Cortex of kidney (tissue), 1 donor: Measurements from ENCODE around the gene WDFY1.

ENCODE experiments used
- DNase-seq: peaks from one replicate; lab custom pipeline; 2025; lab: John Stamatoyannopoulos, UW

Gene WDFY1

DNA sequence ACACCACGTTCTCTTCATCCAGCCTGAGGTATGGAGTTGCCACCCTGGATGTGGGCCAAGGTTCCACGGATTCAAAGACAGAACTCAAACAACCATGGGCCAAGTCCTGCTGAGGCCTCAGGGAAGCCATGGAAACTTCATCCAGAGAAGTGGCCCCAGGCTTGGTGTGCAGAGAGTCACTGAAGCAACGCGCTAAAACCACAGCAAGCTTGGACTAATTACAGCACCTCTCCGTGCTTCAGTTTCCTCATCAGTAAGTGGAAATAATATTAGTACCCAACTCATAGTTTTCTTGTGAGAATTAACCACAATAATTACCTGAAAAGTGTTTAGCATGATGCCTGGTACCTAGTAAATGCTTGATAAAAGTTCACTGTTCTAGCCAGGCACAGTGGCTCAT, 88.6 kb downstream of the WDFY1 start:
- no peak for DNase-seq

DNA sequence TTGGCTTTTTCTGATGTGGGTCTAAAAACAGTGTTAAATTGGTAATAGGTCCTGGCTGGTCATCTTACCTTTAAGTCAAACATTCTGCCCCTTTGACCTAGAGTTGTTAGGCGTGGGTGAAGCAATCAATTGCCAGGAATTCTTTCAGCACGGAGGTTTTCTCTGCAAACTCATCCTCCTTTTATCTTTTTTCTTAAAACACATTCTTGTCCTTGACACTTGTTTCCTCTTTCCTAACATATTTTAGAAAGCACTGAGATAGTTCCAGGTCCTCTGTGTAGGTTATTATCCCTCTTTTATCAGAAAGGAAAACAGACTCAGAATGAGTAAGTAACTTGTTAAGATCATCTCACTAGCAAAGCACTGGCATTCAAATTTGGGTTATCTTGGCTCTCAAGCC, 89.1 kb downstream of the WDFY1 start:
- no peak for DNase-seq

DNA sequence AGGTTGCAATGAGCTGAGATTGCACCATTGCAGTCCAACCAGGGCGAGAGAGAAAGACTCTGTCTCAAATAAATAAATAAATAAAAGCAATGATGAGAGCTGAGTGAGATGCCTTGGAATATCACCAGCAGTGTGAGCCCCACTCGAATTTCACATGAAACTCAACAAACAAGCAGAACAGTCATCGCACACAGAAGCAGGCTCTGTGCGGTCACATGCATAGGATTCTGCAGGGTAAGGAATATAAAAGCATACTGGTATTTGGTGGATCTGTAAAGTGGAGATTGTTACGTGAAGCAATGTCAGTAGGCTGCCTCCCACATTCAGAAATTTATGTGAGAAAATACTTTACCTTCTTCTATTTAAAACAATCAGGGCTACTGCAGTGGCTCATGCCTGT, 89.7 kb downstream of the WDFY1 start:
- no peak for DNase-seq

DNA sequence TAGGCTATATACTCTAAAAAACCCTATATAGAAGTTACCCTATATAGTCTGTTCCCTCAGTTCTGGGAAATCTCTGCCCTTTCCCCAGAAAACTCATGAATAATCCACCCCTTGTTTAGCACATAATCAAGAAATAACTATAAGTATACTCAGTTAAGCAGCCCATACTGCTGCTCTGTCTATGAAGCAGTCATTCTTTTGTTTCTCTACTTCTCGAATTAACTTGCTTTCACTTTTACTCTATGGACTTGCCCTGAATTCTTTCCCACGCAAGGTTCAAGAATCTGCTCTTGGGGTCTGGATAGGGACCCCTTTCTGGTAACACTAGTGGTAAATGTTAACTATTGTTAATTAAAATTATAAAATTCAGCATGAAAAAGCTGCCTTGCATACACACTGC, 90.4 kb downstream of the WDFY1 start:
- no peak for DNase-seq

DNA sequence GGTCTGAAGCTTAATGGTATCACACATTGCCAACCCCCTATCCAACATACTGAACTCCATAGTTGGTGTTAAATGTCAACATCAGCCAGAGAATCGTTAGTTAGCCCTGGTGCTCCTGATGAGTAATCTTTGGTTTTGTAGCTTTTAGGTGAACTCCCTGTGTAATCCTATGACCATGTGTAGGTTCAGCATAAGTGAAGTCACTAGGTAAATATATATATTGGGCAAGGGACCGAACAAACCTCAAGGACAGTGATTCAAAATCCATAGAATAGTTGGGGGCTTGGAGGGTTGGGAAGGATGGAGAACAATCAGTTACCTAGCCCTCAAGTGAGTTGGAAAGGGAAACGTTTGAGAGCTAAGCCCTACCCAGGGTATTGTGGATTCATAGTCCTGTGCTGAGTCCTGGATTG, 91.7 kb downstream of the WDFY1 start:
- no peak for DNase-seq

DNA sequence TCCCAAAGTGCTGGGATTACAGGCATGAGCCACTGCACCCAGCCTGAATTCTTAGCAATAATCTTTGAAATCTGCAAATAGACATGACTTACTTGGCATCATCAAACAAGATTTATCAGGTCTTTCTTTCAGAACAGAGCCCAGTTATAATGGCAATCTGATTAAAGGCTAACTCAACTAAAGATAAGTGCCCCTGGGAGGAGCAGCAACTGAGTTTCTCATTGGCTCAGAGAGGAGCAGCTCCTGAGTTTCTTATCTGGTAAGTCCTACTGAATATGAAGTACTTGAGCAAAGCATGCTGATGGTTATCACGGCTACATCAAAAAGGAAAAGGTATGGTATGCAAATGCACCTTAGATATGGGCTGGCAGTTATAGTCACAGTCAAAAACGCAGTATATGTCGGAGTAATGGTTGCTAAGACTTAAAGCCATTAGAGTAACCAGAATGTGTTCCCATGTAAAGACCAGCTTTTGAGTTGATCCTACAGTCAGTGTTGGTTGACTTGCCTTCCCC, 92.8 kb downstream of the WDFY1 start:
- DNase-seq: no peak

DNA sequence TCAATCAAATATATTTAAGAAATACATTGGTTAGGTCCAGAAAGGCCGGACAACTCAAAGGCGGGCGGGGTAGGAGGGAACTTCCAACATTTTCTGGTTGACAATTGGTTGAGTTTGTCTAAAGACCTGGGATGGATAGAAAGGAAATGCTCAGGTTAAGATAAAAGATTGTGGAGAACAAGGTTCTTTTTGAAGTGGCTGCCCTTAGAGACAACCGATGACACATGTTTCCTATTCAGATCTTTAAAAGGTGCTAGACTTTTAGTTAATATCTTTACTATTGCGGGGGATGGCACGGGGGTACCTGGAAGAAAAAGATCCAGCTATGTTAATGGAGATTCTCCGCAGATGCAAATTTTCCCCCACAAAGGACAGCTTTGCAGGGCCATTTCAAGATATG, 97.7 kb downstream of the WDFY1 start:
- no peak for DNase-seq

DNA sequence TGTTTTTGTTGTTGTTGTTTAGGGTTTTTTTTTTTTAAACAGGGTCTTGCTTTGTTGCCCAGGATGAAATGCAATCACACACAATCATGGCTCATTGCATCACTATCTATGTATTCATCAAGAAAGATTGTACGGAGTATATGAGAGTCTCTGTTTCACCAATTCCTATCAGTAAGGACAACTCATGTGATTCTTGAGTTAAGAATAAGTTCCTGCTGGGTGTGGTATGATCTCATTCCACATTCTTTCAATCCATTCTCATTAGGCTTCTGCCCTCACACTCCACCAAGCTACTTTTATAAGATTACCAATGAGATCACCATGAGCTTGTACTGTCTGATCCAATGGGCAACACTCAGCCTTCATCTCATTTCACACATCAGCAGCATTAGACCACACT, 98.6 kb downstream of the WDFY1 start:
- DNase-seq: no peak

DNA sequence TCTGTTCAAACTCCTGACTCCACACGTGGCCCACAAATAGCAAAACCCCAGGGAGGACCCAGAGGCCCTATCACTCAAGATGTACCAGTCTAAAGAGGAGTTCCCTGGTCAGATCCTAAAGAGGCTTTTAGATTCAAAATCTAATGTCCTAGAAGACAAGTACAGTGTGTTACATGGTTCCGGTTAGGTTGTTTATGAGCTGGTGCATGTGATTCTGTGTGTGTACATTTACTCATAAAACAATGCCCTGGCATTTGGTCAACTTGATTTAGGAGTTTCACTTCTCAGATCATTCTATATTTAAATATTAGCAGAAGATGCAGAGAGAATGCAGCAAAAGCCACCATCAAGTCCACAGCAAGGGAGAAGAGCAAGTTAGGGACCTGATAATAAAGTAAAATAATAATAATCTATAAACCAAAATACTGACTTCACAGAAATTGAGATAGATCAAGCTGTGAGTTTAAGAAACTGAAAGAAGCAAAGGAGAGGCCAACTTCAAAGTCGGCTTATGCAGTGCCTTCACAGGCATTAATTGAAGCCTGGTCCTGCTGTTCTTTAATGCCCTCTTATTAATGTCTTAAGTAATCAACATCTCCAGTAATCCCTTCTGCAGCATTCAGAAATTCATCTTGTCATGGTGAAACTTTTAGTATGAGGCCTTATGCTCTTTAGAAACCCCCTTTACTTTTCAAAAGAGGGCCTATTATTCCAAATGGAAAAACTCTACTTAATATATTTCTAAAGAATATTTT, 103.5 kb downstream of the WDFY1 start:
- no peak for DNase-seq

DNA sequence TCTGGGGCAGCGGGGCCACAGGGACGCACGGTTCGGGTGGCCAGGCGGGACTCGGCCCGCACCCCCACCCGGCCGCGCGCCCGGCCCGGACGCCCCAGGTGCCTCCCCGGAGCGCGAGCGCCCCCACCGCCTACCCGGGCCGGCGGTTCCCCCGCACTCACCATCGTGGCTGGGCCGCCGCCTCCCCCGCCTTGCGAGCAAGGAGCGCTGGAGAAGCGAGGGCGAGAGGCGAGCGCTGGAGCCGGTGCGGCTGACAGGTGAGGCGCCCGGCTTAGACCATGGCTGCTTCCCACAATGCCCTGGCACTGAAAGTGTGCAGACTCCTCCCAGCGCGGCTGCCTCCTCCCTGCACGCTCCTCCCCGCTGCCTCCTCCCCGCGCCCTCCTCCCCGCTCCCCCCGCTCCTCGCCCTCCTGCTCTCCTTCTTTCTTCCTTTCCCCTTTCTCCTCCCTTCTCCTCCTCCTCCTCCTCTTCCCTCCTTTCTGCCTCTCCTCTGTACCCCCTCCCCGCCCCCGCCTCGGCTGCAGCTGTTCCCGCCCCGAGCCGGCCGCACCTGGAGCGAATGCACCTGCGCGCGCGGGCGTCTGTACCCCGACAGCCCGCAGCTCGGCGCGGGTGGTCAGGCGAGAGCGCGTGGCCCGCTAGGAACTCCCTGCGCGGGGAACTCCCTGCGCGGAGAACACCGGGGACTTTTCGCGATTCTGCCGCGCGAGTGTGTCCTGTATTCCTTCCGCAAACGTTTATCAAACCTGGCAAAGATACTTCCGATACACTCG, 107.7 kb downstream of the WDFY1 start, which contains the start of gene AP1S3:
TSS of gene AP1S3 (minus strand) at position 296 of the 775 bp plus-strand sequence. CDS start at position 164, 132 bp downstream.
- no peak for DNase-seq

DNA sequence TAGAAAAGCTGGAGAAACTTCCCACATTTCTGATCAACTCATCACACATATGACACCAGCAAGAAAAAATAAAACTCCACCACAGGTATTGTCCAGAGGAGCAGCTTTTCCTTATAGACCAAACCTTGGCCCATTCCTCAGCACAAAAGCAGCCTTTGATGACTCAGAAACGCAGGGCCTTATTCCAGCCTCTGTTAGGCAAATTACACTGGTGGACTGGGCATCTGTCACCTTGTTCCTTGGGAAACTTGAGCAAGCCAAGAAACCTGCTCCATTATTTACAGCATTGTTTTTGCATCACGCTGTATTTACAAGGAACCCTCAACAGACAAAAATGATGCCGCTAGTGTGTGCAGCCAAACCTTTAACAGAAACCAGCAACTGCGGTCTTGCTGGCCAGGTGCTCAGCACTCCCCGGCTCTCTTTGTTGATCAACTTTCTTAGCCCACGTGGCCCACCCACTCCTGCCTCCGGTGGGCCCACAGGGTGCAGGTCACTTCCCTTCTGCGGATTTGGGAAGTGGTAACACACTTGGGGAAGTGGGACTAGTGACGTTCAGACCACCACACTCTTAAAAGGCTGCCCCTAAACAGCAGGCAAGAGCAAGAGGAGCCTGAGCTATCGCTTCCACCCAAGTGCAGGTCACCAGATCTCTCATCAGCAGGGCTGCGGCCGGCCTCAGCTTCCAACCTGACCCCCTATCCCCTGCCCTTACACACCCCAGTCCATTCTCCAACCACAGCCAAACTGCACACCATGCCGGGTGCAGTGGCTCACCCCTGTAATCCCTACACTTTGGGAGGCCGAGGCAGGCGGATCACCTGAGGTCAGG, 109.2 kb downstream of the WDFY1 start:
- DNase-seq: no peak

DNA sequence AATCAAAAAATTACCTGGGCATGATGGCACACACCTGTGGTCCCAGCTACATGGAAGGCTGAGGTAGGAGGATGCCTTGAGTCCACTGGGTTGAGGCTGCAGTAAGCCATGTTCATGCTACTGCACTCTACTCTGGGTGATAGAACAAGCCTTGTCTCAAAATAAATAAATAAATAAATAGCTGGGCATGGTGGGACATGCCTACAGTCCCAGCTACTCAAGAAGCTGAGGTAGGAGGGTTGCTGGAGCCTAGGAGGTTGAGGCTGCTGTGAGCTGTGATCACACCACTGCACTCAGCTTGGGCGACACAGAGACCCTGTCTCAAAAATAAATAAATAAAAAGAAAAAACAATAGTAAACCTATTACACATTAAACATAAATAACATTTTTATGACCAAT, 110.7 kb downstream of the WDFY1 start:
- no peak for DNase-seq

DNA sequence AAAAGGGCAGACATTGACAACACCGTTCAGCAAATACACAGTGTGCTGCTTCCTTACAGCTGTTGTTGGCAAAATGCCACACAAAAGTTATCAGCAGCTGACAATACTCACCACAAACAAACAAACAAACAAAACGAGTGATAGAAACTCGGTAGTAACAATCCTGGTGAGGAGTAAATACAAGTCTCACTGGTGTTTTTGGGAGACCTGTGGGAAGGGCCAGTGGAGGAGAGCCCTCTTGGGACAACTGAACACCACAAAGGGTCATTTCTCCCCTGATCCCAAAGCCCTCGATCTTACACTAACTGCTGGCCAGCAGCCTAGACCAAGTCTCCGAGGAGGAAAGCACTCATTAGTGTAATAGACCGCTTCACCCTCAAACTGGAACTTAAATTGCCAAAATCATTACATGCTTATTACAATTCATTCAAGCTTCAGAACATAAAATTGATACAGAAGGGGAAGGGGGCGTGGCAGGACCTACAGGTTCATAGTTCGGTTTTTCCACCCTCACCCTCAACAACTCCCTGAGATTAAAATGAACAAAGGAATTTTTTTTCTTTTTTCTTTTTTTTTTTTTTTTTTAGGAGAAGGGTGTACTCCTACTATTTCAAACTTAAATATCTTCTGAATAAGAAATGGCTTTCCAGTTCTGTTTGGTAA, 112.8 kb downstream of the WDFY1 start:
- no peak for DNase-seq

DNA sequence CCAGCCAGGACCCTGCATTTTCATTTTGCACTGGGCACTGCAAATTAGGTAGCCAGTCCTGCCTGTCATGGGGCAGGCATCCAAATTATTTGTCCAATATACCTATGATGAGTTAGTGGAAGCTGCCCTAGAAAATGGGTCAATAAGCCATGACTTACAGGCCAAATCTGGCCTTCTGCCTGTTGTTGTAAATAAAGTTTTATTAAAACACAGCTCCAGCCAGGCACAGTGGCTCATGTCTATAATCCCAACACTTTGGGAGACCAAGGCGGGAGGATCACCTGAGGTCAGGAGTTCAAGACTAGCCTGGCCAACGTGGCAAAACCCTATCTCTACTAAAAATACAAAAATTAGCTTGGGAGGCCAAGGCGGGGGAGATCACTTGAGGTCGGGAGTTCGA, 116.0 kb downstream of the WDFY1 start:
- no peak for DNase-seq

DNA sequence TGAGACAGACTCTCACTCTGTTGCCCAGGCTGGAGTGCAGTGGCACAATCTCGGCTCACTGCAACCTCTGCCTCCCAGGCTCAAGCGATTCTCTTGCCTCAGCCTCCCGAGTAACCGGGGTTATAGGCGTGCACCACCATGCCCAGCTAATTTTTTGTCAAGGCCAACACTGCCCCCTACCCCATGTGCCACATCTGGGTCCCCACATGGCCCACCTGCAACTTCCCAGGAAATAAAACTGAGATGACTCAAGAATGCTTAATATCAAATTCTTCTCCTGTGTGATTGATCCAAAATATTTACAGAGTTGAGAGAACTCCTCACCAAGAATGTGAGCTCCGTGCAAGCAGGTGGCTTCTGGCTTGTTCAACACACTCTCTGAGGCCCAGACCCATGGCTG, 116.8 kb downstream of the WDFY1 start:
- DNase-seq: no peak

DNA sequence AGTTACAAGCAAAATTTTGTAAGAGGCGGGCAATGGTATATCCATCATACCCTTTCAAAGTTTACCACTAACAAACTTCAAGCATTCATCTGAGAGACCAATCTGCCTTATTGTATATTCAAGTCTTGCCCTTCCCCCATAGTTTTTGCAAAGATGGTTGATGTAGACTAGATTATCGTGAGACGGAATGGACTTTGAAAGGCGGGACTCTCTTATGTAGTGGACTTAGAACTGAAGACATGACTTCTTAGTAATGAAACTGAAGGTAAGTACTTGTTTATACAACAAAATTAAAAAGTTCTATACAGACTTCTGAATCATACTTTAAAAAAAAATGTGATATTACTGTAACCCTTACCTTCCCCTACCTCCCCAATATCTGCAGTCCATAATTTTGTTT, 118.1 kb downstream of the WDFY1 start:
- DNase-seq: no peak
